HG03135 (cell line): ENCODE measurements around the gene UVRAG.
"Not testable (repeated sequence)": the region's sequence is repeated elsewhere in the genome, so short reads cannot be mapped to it uniquely, and the experiment has no call there.

ENCODE experiments used
- ATAC-seq: cut with Tn5 transposase; IDR thresholded peaks from one replicate; pipeline ENCODE4 v1.9.1; 2021; ENCODE audit warnings: mild to moderate bottlenecking, moderate library complexity; ENCODE audit not compliant: unreplicated experiment

Gene UVRAG

DNA sequence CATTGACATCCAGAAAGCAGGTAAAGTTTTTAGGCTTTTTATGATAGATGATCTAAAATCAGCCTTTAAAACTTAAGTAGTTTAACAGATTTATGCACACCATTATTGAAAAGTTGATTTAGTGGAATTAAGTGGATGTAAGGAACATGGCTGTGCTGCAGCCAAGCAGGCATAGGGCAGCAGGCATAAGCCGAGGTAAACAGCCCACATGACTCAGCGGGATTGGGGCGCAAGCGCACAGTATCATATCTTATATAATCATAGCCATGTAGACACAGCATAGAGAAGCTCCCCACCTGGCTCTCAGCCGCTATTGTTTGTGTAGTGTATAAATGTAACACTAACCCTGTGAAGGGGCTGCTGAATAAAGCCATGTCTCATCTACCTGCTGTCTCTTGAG, 233.8 kb downstream of the UVRAG start:
- no peak for ATAC-seq

DNA sequence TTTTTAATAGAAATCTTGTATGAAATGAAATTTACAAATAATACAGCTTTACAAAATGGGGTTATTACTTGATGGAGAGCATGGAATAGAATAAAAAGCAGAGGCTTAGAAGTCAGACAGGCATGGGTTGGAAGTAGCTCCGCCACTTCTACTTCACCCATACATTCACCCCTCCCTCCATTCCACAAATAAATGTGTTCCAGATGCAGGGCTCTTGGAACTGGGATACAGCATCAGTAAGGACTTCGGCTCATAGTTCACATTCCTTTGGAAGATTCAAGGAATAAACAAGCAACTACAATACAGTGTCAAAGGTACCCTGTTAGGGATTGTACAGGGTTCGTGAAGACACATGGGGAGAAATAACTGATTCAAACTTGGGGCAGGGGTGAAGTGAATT, 234.5 kb downstream of the UVRAG start:
- no peak for ATAC-seq

DNA sequence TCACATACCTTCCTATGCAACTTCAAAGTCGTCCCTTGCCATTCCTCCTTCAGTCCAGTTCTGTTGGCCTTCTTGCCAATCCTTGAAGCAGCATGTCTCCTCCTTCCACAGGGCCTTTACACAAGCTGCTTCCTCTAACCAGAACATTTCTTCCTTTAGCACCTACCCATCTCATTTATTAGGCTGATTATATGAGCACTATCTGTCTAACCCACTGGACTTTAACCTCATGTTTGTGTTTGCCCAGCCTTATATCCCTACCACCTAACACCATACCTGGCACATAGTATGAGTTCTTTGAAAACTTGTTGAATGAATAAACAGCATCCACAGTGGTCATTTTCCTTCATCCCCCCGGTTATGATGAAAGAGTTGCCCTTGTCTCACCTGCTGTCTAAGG, 236.9 kb downstream of the UVRAG start:
- ATAC-seq, result no peak

DNA sequence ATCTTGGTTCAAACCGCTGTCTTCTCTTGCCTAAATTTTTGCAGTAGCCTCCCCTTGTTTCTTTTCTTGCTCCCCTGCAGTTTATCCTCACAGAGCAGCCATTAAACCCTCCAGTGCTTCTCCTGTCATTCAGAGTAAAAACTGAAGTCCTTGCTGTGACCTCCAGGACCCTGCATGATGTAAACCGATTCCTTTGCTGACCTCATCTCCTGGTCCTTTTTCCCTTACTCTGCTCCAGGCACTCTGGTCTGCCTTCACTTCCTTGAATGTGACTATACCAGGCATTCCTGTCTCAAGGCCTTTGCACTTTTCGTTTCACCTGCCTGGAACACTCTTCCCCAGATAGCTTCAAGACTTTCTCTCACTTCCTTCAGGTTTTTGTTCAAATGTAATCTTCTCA, 239.3 kb downstream of the UVRAG start:
- no peak for ATAC-seq

DNA sequence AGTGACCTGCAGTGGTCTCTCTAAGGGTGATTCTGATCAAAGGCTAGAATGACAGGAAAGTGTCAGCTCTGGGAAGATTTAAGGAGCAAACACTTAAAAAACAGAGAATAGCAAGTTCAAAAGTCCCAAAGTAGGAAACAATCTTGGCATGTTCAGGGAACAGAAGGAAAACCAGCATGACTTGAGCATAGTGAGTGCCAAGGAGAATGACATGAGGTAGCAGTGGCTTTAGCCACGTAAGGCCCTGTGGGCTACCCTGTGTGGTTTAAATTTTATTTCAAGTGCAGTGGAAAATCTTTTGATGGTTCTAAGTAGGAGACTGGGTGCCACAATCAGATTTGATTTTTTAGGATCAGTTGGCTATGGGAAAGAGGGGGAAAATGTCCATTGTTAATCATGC, 241.9 kb downstream of the UVRAG start:
- no peak for ATAC-seq

DNA sequence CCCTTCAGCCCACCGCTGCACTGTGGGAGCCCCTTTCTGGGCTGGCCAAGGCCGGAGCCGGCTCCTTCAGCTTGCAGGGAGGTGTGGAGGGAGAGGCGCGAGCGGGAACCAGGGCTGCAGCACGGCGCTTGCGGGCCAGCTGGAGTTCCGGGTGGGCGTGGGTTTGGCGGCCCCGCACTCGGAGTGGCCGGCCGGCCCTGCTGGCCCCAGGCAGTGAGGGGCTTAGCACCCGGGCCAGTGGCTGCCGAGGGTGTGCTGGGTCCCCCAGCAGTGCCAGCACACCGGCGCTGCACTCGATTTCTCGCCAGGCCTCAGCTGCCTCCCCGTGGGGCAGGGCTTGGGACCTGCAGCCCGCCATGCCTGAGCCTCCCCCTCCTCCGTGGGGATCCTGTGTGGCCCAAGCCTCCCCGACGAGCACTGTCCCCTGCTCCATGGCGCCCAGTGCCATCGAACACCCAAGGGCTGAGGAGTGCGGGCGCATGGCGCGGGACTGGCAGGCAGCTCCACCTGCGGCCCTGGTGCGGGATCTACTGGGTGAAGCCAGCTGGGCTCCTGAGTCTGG, 245.5 kb downstream of the UVRAG start:
- not testable (repeated sequence) for ATAC-seq

DNA sequence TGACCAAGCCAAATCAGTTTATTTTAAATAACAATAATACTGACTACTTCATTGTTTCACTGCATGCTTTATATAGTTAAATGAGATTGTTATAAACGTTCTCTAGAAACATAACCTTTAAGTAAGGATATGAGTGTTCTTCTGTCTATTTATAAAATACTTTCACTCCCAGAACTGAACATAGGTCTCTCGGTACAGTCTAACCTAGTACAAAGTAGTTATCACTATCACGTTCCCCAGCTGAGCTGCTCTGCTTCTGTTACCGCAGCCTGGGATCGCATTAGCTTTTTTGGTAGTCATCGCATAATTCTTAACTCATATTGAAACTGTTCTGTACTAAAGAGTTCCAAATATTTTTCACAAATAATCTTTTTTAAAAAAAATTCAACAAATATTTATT, 247.7 kb downstream of the UVRAG start:
- ATAC-seq, result peak; percentile 87

DNA sequence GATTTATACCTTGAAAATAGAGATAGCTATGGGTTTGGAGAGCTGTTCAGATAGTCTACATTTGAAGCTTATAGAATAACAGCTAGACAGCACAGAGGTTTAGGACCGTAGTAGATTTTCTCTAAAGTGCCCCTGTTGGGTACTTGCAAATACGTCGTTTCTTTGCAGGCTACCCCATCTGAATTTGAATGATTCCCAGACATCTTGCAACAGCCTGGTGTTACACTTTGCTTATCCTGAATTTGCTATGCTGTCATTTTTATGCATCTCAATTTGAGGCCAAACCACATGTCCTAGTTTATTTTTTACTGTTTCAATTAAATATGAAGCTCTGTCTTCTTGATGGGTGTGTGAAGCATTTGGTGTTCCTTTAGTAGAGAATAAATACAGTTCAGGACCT, 249.2 kb downstream of the UVRAG start:
- no peak for ATAC-seq

DNA sequence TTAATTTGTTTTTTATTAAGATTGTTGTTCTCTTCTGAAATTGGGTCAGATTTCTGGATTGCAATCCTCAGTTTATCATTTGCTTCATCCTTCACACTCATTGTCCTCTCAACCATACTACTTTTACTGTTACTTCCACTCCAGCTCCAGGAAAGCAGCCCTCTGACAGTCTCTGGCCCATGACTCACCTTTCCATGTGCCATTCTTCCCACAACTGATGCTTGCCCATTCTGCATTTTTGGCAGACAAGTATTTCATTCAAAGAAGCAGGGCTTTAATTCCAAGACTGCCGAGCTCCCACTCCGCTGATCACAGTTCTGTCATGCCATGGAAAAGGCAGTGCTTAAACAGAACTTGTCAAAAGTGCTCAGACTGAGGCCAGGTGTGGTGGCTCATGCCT, 252.1 kb downstream of the UVRAG start:
- ATAC-seq, result no peak

DNA sequence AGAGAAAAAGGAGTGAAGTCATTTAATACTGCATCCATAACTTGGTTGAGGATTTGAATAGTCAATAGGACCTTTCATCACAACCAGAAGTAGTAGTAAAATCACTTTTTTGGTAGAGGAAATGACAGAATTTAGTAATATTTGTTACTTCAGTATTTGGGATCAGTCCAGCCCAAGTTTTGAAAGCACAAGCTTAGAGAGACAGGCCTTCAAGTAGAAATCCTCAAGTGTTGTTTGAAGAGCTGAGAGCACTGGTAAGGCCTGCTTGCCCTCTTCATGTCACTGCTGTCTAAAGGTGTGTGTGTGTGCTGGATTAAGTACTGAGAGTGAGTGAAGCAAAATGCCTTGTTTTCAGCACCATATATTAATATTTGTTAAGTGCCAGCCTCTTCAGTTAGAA, 254.0 kb downstream of the UVRAG start:
- ATAC-seq, result no peak

DNA sequence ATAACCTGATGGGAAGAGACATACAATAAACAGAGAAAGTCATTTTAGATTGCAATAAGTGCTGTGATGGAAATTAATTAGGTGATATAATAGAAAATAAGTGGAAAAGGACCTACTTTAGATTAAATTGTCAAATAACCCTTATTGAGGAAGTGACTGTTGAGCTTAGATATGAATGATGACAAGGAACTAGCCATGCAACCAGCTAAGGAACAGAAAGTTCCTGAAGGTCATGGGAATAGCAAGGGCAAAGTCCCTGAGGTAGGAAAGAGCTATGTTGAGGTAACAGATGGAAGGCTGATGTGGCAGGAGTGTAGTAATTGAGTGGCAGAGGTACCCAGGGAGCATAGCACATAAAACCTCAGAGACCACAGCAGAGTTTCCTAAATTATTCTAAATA, 256.1 kb downstream of the UVRAG start:
- ATAC-seq, result no peak

DNA sequence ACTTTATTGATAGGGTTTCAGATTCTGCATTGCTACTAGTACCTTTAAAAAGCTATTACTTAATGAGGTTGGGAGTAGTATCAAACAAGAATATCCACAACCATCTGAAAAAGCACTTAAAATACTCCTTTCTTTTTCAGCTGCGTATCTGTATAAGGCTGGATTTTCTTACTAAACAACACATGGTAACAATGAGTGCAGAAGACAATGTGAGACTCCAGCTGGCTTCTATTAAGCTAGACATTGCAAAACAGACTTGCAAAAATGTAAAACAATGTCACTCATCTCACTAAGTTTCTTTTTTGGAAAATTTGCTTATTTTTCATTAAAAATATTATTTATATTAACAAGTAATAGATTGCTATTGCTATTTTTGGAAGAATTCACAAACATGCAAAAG, 258.7 kb downstream of the UVRAG start:
- ATAC-seq, result no peak

DNA sequence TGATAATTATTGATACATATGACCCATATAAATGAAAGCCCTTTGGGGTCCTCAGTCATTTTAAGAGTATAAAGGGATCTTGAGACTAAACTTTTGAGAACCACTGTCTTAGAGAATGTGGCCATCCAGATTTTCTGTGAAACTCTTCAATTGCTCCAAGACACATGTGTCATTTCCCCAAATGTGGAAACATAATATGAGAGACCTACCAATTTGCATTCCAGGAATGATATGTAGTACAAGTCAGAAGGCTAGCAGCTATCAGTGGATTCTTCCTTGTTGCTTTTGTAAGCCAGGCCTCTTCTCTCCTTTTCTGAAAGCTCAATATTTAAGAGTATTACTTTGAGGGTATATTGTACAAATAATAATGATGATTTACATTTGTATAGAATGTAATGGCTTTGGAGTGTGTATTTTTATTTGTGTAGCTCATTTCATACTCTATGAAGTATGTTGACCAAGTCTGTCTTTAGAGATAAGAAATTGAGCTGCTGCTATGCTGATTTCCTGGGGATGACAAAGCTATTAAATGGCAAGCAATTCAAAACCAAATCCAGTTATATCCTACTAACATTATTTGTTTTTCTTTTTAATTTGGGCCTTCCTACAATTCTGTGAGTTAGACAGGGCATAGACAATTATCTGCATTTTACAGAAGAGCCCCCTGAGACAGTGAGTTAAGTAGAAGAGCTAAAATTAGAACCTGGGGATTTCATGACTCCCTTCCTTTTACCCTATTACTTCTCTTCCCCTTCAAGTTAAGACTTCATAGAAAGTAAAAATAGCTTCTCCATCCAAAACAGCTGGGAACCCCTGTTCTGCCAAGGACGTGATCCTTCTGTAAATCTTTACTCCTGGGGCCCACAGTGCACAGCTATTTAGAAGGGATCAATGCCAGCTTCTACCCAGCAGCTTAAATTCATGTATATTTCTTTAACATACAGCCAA, 259.4 kb downstream of the UVRAG start:
- no peak for ATAC-seq

DNA sequence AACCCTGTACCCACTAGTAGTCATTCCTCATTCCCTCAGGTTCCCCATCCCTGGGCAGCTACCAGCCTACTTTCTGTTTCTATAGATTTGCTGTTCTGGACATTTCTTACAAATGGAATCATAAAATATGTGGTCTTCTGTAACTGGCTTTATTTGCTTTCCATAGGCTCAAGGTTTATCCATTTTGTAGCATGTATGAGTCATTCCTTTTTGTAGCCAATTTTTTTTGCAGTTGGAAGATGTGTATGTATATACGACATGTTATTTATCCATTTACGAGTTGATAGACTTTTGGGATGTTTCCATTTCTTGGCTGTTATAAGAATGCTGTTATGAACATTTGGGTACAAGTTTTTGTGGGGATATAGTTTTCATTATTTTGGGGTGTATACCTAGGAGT, 260.7 kb downstream of the UVRAG start:
- no peak for ATAC-seq

DNA sequence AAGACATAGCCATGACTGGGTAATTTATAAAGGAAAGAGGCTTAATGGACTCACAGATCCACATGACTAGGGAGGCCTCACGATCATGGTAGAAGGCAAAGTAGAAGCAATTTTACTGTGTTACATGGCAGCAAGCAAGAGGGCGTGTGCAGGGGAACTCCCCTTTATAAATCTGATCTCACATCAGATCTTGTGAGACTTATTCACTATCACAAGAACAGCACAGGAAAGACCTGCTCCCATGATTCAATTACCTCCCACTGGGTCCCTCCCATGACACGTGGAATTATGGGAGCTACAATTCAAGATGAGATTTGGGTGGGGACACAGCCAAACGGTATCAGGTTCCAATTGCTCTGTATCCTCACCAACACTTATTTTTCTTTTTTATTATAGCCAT, 261.2 kb downstream of the UVRAG start:
- ATAC-seq, result not testable (repeated sequence)

DNA sequence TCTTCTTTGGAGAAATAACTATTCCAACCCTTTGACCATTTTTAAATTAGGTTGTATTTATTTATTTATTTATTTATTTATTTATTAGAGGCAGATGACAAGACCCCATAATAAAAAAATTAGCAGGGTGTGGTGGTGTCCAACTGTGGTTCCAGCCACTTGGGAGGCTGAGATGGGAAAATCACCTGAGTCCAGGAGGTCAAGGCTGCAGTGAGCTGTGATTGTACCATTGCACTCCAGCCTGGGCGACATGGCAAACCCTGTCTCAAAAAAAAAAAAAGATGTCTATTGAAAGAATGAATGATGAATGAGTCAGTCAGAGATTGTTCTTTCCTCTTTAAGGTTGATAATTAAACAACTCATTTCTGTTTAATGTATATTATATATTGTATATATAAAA, 261.7 kb downstream of the UVRAG start:
- no peak for ATAC-seq

DNA sequence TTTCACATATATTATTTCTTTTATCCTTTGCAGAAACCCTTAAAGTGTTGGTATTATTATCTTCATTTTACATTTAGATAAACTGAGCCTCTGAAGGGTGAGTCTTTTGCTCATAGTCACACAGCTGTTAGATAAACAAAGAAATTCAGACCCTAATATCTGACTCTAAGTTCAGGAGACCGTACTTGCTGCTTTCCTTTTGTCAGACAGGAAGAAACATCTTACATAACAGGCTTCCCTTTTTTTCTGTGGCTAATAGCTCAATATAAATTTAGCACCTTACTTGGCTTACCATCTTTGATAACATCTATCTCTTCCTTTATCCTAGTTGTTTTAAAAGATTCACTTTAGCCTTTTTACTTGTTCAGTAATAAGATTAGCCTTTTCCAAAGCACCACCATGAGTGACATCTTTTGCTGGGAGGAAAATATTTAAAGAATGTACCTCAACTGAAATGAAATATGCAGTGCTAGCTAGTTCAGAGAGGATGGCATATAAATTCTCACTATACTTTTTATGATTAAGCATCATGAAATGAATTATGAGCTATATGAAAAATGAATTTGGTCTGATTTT, 262.7 kb downstream of the UVRAG start:
- no peak for ATAC-seq

DNA sequence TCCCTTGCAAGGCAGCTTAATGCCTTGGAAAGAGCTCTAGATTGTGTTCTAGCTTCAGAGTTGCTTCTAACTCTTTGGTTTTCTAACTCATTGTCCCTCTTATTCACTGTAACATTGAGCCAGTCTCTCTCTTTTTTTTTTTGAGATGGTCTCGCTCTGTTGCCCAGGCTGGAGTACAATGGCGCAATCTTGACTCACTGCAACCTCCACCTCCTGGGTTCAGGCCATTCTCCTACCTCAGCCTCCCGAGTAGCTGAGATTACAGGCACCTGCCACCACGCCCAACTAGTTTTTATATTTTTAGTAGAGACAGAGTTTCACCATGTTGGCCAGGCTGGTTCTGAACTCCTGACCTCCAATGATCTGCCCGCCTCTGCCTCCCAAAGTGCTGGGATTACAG, 266.1 kb downstream of the UVRAG start:
- ATAC-seq, result not testable (repeated sequence)

DNA sequence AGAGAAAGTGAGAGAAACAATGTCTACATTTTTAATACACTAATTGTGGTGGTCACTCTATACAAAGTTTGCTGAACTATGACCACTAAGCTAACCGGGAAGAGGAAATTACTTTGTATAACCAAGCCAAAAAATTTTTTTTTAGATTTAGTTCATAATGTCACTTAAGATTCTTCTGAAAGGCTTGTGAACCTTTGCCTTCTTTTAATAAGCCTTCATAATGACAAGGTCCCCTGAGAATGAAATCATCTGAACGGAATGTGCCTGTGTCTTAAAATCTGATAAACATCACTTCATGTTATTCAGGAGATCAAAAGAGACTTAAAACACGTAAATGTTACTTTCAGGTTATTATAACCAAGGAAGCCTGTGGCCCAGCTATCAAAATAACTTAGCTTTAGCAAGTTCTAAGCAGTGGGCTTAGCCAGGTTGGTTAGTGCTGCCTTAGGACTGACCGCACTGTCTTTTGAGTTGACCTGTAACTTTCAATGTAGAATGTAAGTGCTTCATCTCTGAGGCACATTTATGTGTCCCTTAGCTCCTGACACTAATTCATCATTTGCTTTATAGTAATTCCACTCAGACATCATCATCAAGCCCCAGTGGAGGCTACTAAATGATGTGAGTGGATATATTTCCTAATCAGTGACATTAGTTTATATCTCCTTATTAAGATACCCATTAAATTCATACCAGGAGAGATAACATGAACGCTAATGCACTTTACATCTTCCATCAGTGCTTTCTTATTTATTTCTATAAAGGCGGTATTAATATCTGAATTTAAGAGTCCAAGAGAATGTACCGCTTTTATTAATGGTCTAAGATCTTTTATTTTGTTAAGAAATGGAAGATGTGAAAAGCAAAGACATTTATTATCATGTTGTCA, 268.8 kb downstream of the UVRAG start:
- no peak for ATAC-seq

DNA sequence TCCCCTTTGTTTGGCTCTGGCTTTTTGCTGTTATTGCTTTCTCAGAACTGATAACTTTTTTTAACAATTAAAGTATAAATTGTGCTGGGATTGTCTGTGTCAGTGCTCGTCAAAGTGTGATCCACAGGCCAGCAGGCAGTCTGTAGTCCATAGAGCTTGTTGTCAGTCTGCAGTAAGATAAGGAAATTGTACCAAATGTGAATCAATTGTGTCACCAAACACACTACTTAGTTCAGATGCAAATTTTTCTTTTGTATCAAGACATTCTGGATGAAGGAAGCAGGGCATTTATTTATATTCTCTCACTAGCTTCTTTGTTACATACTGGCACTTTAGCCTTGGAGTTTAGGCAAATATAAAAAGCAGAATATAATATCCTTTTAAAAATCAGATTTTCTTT, 270.3 kb downstream of the UVRAG start:
- no peak for ATAC-seq
